Mucosa of descending colon (tissue), 3 donors: ENCODE results near the gene GTPBP1. TPM values are rescaled to one million over a fixed set of nuclear protein-coding genes. Genes with fewer than 3 reads are reported as not detected.

Experiments
- ATAC-seq: fragments of 200-7000 bp; cut with Tn5 transposase; one replicate; pipeline ENCODE4 v1.9.1; 2020; ENCODE audit warnings: mild to moderate bottlenecking, moderate library complexity
- DNase-seq, 3 donors: peaks; one replicate each; pipeline ENCODE4 v3.0.0-alpha.2; 2020
- H3K36me3 ChIP-seq: fragments of 200-600 bp; one replicate; pipeline ENCODE4 v1.8.0; 2021; ENCODE audit warnings: low read depth, mild to moderate bottlenecking
- H3K4me1 ChIP-seq: fragments of 200-600 bp; one replicate; pipeline ENCODE4 v1.8.0; 2021; ENCODE audit warnings: low read depth, mild to moderate bottlenecking
- H3K4me3 ChIP-seq: fragments of 200-600 bp; one replicate; pipeline ENCODE4 v1.8.0; 2021; ENCODE audit warnings: mild to moderate bottlenecking
- H3K9me3 ChIP-seq: fragments of 200-600 bp; one replicate; pipeline ENCODE4 v1.8.0; 2021; ENCODE audit warnings: mild to moderate bottlenecking
- intact Hi-C, 2 donors: fragments of 100-400 bp; cut with DNase I in 1 of 2; cut with micrococcal nuclease in 1 of 2; formaldehyde crosslinking; loops; one replicate each; pipeline versions ENCODE4 v1.11.0 to v1.11.1; 2022; cut with DNase I, micrococcal nuclease
- total RNA-seq, 3 donors: library from RNA; stranded (reverse); fragmentation: NEBNext Ultra II Directional in 2 of 3; extraction: Animal tissue kit (Norgen Biotek cat#: 25700) in 2 of 3; gene quantifications; one replicate each; pipeline versions ENCODE4 v1.2.1 to v1.2.4, GENCODE V29; 2021 to 2023
- TF ChIP-seq, protein P1 (sequence below): fragments of 200-600 bp; IDR thresholded peaks from one replicate; pipeline ENCODE4 v1.8.0; 2022; ENCODE audit warnings: antibody characterized with exemption, mild to moderate bottlenecking
- donor health status: DM: no; HTN: no; CAD: no; lungs with moderate emphysema.
- donor health status: DM: no; HTN: no; CAD: no.
- donor health status: DM: no; HTN: yes; CAD: no.

GTPBP1 gene
- total RNA-seq, 3 donors from 2014 or later, result 73.1 to 96.8 (median 76.8) TPM

DNA sequence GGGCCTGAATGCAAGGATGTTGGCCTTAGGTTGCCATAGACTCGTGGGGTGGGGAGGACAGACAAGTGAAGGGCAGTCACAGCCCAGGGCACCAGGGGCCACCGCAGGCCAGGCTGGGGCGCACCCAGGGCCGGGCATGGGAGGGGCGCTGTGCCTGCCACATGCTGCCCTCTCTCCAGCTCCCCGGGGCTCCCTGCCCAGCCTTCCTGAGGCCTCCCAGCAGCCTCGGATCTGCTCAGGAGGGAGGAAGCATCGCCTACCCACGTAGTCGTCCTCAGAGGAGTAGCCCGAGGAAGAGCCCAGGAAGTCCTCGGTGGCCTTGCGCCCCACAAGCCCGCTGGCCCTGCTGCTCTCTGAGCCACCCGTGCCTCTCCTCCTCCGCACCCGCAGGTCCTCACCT, 44.9 kb downstream of the GTPBP1 start:
- intact Hi-C loops, result no loop called here
- no peak for DNase-seq
- no peak for ATAC-seq
- H3K4me1 ChIP-seq, result peaks cover 18% of the 10 kb centered on the region
- TF ChIP-seq, protein P1, sequence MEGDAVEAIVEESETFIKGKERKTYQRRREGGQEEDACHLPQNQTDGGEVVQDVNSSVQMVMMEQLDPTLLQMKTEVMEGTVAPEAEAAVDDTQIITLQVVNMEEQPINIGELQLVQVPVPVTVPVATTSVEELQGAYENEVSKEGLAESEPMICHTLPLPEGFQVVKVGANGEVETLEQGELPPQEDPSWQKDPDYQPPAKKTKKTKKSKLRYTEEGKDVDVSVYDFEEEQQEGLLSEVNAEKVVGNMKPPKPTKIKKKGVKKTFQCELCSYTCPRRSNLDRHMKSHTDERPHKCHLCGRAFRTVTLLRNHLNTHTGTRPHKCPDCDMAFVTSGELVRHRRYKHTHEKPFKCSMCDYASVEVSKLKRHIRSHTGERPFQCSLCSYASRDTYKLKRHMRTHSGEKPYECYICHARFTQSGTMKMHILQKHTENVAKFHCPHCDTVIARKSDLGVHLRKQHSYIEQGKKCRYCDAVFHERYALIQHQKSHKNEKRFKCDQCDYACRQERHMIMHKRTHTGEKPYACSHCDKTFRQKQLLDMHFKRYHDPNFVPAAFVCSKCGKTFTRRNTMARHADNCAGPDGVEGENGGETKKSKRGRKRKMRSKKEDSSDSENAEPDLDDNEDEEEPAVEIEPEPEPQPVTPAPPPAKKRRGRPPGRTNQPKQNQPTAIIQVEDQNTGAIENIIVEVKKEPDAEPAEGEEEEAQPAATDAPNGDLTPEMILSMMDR, result no peak
- H3K4me3 ChIP-seq, result no peak overlapping the region
- H3K9me3 ChIP-seq, result no peaks in the 10 kb centered on the region
- peaks cover 13% of the 10 kb centered on the region for H3K36me3 ChIP-seq

- peaks cover 18% of the 10 kb centered on the region for H3K4me1 ChIP-seq
- DNase-seq, result no peak
- TF ChIP-seq, protein P1, result no peak
- no peaks in the 10 kb centered on the region for H3K9me3 ChIP-seq
- intact Hi-C loops, result no loop called here
- H3K4me3 ChIP-seq, result no peak overlapping the region
- no peak for ATAC-seq
- peaks cover 13% of the 10 kb centered on the region for H3K36me3 ChIP-seq
These were observed 45.3 kb downstream of the GTPBP1 start for GRCh38 chr22:38751066-38751421.

- ATAC-seq, result peak; percentile 14
These were observed 45.9 kb downstream of the GTPBP1 start for GRCh38 chr22:38751422-38752346.

GRCh38 chr22:38753948-38754750, 48.4 kb downstream of the GTPBP1 start:
- peaks cover 14% of the 10 kb centered on the region for H3K4me1 ChIP-seq
- no peaks in the 10 kb centered on the region for H3K9me3 ChIP-seq
- no peak overlapping the region for H3K4me3 ChIP-seq
- TF ChIP-seq, protein P1, result no peak
- intact Hi-C loops, result no loop called here
- peak; percentile 70 to 75 (median 72) for DNase-seq
- ATAC-seq, result peak; percentile 55
- H3K36me3 ChIP-seq, result peaks cover 10% of the 10 kb centered on the region

More at GRCh38 chr22:38751422-38752346, 45.9 kb downstream of the GTPBP1 start:
- DNase-seq, result peak; percentile 68 to 90 (median 72)
- Histone ChIP-seq H3K36me3 (peaks cover 13% of the 10 kb centered on the region), H3K4me3 (no peak overlapping the region), H3K9me3 (no peaks in the 10 kb centered on the region), H3K4me1 (peaks cover 14% of the 10 kb centered on the region)
- TF ChIP-seq, protein P1, result no peak
- intact Hi-C loops, result no loop called here

DNA sequence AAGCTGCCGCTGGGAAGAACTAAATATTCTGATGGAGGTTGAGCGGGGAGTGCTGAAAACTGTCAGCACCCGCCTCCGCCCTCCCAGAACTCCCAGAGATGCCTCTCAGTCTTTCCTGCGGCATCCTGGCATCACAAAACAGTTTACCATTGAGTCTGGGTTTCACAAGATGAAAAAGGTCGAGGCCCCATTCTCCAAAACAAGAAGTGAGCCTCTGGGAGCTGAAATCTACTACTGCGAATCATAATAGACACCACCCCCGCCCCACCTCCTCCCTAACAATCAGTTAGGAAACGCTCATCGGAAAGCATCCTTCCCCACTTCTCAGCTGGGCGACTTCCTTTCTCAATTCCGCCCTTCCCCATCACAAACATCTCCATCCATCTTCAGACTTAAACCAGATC, 49.0 kb downstream of the GTPBP1 start:
- H3K9me3 ChIP-seq, result no peaks in the 10 kb centered on the region
- H3K4me3 ChIP-seq, result peak overlapping the region; percentile 72
- peak in 1 of 3 donors; percentile 72 for DNase-seq
- intact Hi-C loops, result no loop called here
- ATAC-seq, result peak; percentile 11
- peaks cover 14% of the 10 kb centered on the region for H3K4me1 ChIP-seq
- TF ChIP-seq, protein P1, result no peak
- H3K36me3 ChIP-seq, result peaks cover 9% of the 10 kb centered on the region
